B cell (primary cell): ENCODE data around the gene CD28. TPM values are rescaled to one million over a fixed set of nuclear protein-coding genes. Genes with fewer than 3 reads are reported as not detected.

Source experiments
- ATAC-seq: fragments of 200-7000 bp; cut with Tn5 transposase; one replicate; pipeline ENCODE4 v1.10.0; 2021; ENCODE audit warnings: low read depth, mild to moderate bottlenecking, moderate number of reproducible peaks, moderate library complexity
- CTCF ChIA-PET: fragments of 350-600 bp; sonication (Branson Sonifier 250); formaldehyde crosslinking; loops from one replicate; lab custom pipeline; 2021; ENCODE audit warnings: antibody characterized with exemption, inconsistent platforms; lab: Charles Lee
- POLR2A ChIA-PET: fragments of 350-600 bp; sonication (Branson Sonifier 250); formaldehyde crosslinking; loops from one replicate; lab custom pipeline; 2021; ENCODE audit warnings: antibody characterized with exemption; lab: Charles Lee
- DNase-seq: peaks from one replicate; pipeline ENCODE4 v3.0.0; 2013
- H2AFZ ChIP-seq: 2 replicates; pipeline ENCODE4 v1.6.1; 2012; ENCODE audit warnings: mild to moderate bottlenecking, low read depth, low read length; ENCODE audit not compliant: insufficient read depth, poor library complexity, severe bottlenecking
- H3K27ac ChIP-seq, 2 donors: 1 replicate in 1 of 2; 2 replicates in 1 of 2; pipeline ENCODE4 v1.5.1; 2012 to 2013; ENCODE audit warnings: low read length in 2 of 2, mild to moderate bottlenecking in 2 of 2, moderate library complexity in 1 of 2
- H3K27me3 ChIP-seq, 4 experiments: fragments of 200-600 bp in 1 of 4; sonication (generic) in 1 of 4; replicated peaks in 1 of 4; 1 replicate in 2 of 4; 2 replicates in 2 of 4; pipeline versions ENCODE4 v1.6.1 to v1.7.0; 2013 to 2016; ENCODE audit warnings: low read length in 3 of 4, mild to moderate bottlenecking in 2 of 4, mixed read lengths in 1 of 4, moderate library complexity in 1 of 4; ENCODE audit not compliant: insufficient read depth in 4 of 4, control insufficient read depth in 3 of 4; ENCODE audit errors: control extremely low read depth in 1 of 4
- H3K36me3 ChIP-seq, 2 experiments: replicated peaks in 1 of 2; 1 replicate in 1 of 2; 2 replicates in 1 of 2; pipeline versions ENCODE4 v1.6.1 to v1.7.1; 2013; ENCODE audit warnings: low read length in 1 of 2; ENCODE audit not compliant: insufficient read depth in 2 of 2, control insufficient read depth in 1 of 2; ENCODE audit errors: control extremely low read depth in 1 of 2, extremely low read depth in 1 of 2
- H3K4me1 ChIP-seq, 2 donors: fragments of 200-600 bp in 1 of 2; sonication (generic) in 1 of 2; 1 replicate in 1 of 2; 2 replicates in 1 of 2; pipeline versions ENCODE4 v1.5.1 to v1.6.1; 2013 to 2017; ENCODE audit warnings: low read length in 2 of 2; ENCODE audit not compliant: control insufficient read depth in 2 of 2, insufficient read depth in 2 of 2
- H3K4me2 ChIP-seq: replicated peaks from 2 replicates; pipeline ENCODE3; 2012; ENCODE audit warnings: mild to moderate bottlenecking, low read depth, low read length; ENCODE audit not compliant: poor library complexity, severe bottlenecking
- H3K4me3 ChIP-seq, 5 experiments: fragments of 200-600 bp in 1 of 5; sonication (generic) in 1 of 5; 1 replicate in 3 of 5; 2 replicates in 2 of 5; pipeline versions ENCODE4 v1.5.1 to v1.7.0; 2011 to 2016; ENCODE audit warnings: low read length in 4 of 5, mild to moderate bottlenecking in 4 of 5, low read depth in 2 of 5, control low read depth in 1 of 5, moderate library complexity in 1 of 5; ENCODE audit not compliant: insufficient read depth in 1 of 5; ENCODE audit errors: control extremely low read depth in 1 of 5, extremely low read depth in 1 of 5
- H3K79me2 ChIP-seq: fragments of 200-600 bp; sonication (generic); one replicate; pipeline ENCODE4 v1.6.0; 2016; ENCODE audit warnings: low read length; ENCODE audit not compliant: control insufficient read depth, insufficient read depth
- H3K9ac ChIP-seq: fragments of 200-600 bp; sonication (generic); 2 replicates; pipeline ENCODE4 v1.6.1; 2017; ENCODE audit warnings: mild to moderate bottlenecking, low read length, moderate library complexity
- H3K9me3 ChIP-seq, 3 donors: one replicate each; pipeline versions ENCODE4 v1.6.1 to v1.7.1; 2013; ENCODE audit warnings: low read length in 2 of 3; ENCODE audit not compliant: control insufficient read depth in 2 of 3, insufficient read depth in 1 of 3; ENCODE audit errors: control extremely low read depth in 1 of 3
- H4K20me1 ChIP-seq: 2 replicates; pipeline ENCODE4 v1.6.0; 2012; ENCODE audit warnings: mild to moderate bottlenecking, low read length; ENCODE audit not compliant: insufficient read depth, control insufficient read depth, poor library complexity, severe bottlenecking
- H3K27ac Mint-ChIP-seq: one replicate; pipeline ENCODE4 v1.8.0; 2021; ENCODE audit warnings: mixed read lengths
- H3K27me3 Mint-ChIP-seq: one replicate; pipeline ENCODE4 v1.8.0; 2021; ENCODE audit warnings: mixed read lengths
- H3K4me1 Mint-ChIP-seq: one replicate; pipeline ENCODE4 v1.8.0; 2021; ENCODE audit warnings: mixed read lengths
- H3K4me3 Mint-ChIP-seq: one replicate; pipeline ENCODE4 v1.8.0; 2021; ENCODE audit warnings: mixed read lengths
- H3K9me3 Mint-ChIP-seq: one replicate; pipeline ENCODE4 v1.8.0; 2022; ENCODE audit warnings: mixed read lengths; ENCODE audit not compliant: insufficient read depth
- EZH2 ChIP-seq: IDR thresholded peaks from 2 replicates; pipeline ENCODE4 v1.6.1; 2012; ENCODE audit warnings: borderline replicate concordance, low read depth, mild to moderate bottlenecking, moderate library complexity, low read length; ENCODE audit not compliant: insufficient read depth, poor library complexity, severe bottlenecking
- WGBS: methylation state at CpG from one replicate; pipeline ENCODE4 v1.1.5; 2013; ENCODE audit warnings: missing lambda C conversion rate; ENCODE audit not compliant: insufficient coverage; 5-methylcytosine and 5-hydroxymethylcytosine counted together
- intact Hi-C: fragments of 100-400 bp; cut with micrococcal nuclease; formaldehyde crosslinking; loops from one replicate; pipeline ENCODE4 v1.10.0; 2022
- polyA plus RNA-seq: library from polyadenylated mRNA; depleted of rRNA; stranded (reverse); fragments of >200 nt; gene quantifications from 2 replicates; pipeline ENCODE4 v1.2.3, GENCODE V29; 2012
- total RNA-seq, 2 donors: library from RNA; stranded (reverse); fragments of 120-200 nt in 1 of 2; gene quantifications; 1 replicate in 1 of 2; 2 replicates in 1 of 2; pipeline versions ENCODE4 v1.2.3 to v1.2.4, GENCODE V29; 2013 to 2022
- TF ChIP-seq, protein P1 (sequence below): fragments of 200-600 bp; IDR thresholded peaks from one replicate; pipeline ENCODE4 v1.8.0; 2022; ENCODE audit warnings: antibody characterized with exemption, mild to moderate bottlenecking

The CD28 gene
- total and polyA plus RNA-seq, 2 donors (not counting 1 experiment from before 2014, with no cell fraction given) = 0.18 to 0.37 TPM

DNA sequence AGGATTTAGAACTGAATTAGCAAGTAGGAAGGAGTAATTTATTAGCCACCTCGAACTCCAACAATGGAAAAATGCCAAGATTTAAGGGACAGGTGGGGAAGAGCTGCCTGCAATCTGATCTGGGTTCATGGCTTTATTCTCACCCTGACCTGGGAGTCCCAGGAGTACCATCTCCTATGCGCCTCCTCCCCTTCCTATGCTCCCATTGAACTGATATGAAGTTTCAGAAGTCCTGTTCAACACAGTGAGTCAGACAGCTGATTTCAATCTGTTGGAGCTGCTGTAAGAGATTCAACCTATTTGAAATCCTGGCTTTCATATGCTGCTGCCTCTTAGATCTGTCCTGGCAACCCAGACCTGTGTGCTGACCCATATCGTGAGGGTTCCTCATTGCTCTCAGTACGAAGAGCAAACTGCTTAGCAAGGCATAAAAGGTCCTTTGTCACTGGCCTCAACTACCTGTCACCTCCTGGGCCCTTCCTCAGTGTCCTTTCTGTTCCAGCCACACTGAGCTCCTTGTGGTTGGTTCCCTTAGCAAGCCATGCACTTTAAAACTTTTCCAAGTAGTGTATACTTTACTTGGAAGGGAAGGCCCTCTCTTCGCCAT is 15.9 kb upstream of the CD28 start:
- ChIA-PET CTCF (no interaction called here), POLR2A (no interaction called here)
- Histone ChIP-seq H4K20me1 (no peaks in the 10 kb centered on the region), H3K36me3 (no peaks in the 10 kb centered on the region), H2AFZ (no peak overlapping the region), H3K27me3 (peaks cover 0 to 55% (median 48%) of the 10 kb centered on the region in 4 experiments), H3K27ac (no peak overlapping the region), H3K9me3 (peaks cover 0 to 1% (median 0%) of the 10 kb centered on the region in 3 donors), H3K4me2 (no peak overlapping the region), H3K4me3 (no peak overlapping the region), H3K79me2 (no peaks in the 10 kb centered on the region), H3K4me1 (peaks cover 21 to 26% of the 10 kb centered on the region in 2 donors), H3K9ac (no peak overlapping the region)
- no peak for TF ChIP-seq EZH2
- TF ChIP-seq, protein P1, sequence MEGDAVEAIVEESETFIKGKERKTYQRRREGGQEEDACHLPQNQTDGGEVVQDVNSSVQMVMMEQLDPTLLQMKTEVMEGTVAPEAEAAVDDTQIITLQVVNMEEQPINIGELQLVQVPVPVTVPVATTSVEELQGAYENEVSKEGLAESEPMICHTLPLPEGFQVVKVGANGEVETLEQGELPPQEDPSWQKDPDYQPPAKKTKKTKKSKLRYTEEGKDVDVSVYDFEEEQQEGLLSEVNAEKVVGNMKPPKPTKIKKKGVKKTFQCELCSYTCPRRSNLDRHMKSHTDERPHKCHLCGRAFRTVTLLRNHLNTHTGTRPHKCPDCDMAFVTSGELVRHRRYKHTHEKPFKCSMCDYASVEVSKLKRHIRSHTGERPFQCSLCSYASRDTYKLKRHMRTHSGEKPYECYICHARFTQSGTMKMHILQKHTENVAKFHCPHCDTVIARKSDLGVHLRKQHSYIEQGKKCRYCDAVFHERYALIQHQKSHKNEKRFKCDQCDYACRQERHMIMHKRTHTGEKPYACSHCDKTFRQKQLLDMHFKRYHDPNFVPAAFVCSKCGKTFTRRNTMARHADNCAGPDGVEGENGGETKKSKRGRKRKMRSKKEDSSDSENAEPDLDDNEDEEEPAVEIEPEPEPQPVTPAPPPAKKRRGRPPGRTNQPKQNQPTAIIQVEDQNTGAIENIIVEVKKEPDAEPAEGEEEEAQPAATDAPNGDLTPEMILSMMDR = no peak
- Mint-ChIP-seq H3K27ac (no peak overlapping the region), H3K9me3 (no peaks in the 10 kb centered on the region), H3K4me1 (peaks cover 23% of the 10 kb centered on the region), H3K4me3 (no peak overlapping the region), H3K27me3 (peaks cover 77% of the 10 kb centered on the region)
- DNase-seq (no peak), ATAC-seq (no peak)
- 93% methylated on average over 3 of the region's 5 CpGs for WGBS
- intact Hi-C loops = no loop called here

DNA sequence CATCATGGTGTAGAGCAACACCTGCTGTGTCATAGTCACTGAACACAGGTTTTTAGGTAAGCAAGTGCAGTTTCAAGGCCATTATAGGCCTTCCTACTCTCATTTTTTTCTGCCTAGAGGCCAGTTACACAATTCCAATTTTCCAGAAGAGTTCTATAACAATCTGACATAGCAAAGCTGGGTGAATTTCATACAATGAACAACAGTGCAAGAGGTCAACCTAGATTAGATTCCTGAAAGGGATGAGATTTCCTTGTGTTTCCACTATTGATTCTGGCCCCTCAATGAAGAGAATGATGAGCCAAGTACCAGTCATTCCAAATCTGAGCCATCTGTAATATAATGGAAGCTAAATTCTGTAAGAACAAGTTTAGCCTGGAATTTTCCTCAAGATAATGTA is 15.3 kb upstream of the CD28 start:
- Mint-ChIP-seq H3K4me1 (peaks cover 23% of the 10 kb centered on the region), H3K4me3 (no peak overlapping the region), H3K27me3 (peaks cover 75% of the 10 kb centered on the region), H3K27ac (no peak overlapping the region), H3K9me3 (no peaks in the 10 kb centered on the region)
- TF ChIP-seq, protein P1 = no peak
- no peak for TF ChIP-seq EZH2
- H2AFZ ChIP-seq = no peak overlapping the region
- no peak overlapping the region for H3K4me2 ChIP-seq
- H4K20me1 ChIP-seq = no peaks in the 10 kb centered on the region
- ChIA-PET POLR2A (no interaction called here), CTCF (interaction anchor here (0.7 kb wide), 1 partner anchor 144 kb away, joined by 3 read pairs; no protein-coding TSS in a partner anchor)
- no peaks in the 10 kb centered on the region for H3K36me3 ChIP-seq
- no peak overlapping the region for H3K9ac ChIP-seq
- DNase-seq (no peak), ATAC-seq (no peak)
- H3K4me1 ChIP-seq = peaks cover 21 to 26% of the 10 kb centered on the region in 2 donors
- peaks cover 0 to 1% (median 0%) of the 10 kb centered on the region in 3 donors for H3K9me3 ChIP-seq
- no peak overlapping the region for H3K27ac ChIP-seq
- H3K27me3 ChIP-seq = peaks cover 0 to 51% (median 45%) of the 10 kb centered on the region in 4 experiments
- intact Hi-C loops = no loop called here
- H3K79me2 ChIP-seq = no peaks in the 10 kb centered on the region
- H3K4me3 ChIP-seq = no peak overlapping the region
